Activated naive CD4-positive, alpha-beta T cell (primary cell): Measurements from ENCODE around the gene ADAM8.
"Not testable (repeated sequence)": the region's sequence is repeated elsewhere in the genome, so short reads cannot be mapped to it uniquely, and the experiment has no call there.

Experiments
- DNase-seq, 4 experiments: peaks; one replicate each; lab custom pipeline; 2025; lab: John Stamatoyannopoulos, UW

The ADAM8 gene

DNA sequence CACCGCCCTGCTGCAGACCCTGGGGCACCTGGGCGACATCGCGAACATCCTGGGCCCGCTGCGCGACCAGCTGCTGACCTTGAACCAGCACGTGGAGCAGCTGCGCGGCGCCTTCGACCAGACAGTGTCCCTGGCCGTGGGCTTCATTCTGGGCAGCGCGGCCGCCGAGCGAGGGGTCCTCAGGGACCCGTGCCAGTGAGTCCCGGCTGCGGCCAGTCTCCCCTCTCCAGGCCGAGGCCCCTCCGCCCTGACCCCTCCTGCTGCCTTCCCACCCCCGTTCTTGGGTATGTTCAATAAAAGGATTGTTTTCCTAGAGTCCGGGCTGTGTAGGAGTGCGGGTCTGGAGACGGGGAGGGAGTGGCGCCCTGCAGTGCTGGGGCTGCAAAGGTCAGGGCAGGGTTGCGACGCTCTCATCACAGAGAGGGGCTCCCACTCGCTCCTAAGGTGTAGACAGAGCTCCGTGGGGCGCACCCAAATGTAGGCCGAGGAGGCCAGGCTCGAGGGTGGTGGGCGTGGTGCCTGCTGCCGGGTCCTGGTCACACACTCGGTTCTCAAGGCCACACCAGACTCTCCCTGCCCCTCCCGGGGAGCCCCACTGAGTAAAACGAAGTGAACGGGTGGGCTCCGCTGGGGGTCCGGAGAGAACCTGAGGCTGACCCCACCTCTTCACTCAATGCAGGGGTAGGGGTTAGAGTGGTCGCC, 45.3 kb downstream of the ADAM8 start:
- no peak for DNase-seq

- no peak for DNase-seq
These were observed 46.1 kb downstream of the ADAM8 start for GRCh38 chr10:133230387-133231195.

GRCh38 chr10:133230044-133230361, 46.7 kb downstream of the ADAM8 start, which contains the start of gene UTF1:
UTF1 (plus strand) TSS chr10:133230217; CDS start chr10:133230289, 72 bp downstream.
- DNase-seq, result no peak

DNA sequence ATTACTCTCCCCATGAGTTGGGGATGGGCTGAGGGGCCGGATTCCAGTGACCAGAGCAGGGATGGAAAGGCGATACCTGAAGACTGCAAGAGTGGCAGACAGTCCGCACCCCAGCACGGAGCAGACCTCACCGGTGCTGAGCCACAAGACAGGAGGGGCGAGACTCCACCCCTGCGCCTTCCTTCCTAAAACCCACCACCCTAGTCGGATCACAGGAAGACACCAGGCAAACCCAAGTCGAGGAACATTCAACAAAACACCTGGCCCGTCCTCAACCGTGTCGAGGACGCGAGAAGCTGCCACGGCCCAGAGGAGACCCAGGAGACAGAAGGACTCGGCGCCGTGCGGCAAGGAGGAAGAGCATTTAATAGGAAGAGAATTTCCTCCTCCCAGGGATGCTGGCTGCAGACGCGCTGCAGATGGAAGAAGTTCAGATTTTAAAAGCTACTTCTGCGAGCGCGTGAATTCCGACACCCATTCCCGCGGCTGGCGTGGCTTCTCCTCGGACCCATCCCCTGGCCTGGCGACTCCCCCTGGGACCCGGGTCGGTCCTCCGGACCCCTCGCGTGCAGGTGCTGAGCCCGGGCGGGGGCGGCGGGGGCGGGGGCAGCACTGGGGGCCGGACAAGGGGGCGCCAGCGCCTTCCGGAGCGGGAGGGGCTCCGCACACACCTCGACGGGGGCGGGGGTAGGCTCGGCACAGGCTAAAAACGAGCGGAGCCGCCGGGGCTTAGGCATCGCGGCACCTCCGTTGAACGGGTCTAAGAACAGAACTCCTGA, 47.2 kb downstream of the ADAM8 start:
- no peak for DNase-seq

- DNase-seq, result no peak
These were observed 49.4 kb downstream of the ADAM8 start for GRCh38 chr10:133227256-133227655.

DNA sequence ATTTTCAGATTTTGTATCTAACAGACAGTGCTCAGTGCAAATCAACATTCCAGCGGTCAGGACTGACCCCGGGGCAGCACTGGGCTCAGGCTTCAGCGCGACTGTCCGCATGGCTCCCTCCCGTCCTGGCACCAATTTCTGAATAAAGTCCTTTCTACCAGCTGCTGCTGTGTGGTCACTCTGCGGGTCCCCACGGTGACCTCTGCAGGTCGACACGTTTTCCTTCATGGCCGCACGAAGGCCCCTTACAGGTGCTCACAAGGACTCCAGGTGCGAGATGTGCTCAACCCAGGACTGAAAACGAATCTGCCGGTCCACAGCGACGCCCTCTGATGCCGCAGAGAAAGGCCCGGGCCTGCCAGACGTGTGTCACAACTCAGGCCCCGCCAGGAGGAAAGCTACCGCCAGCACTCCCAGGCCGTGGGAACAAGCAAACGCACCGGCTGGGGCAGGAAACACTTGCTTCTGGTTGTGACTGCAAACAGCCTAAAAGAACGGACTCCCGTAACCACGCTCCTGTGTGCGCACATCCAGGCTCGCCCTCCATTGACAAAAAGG, 50.3 kb downstream of the ADAM8 start:
- no peak for DNase-seq

GRCh38 chr10:133225707-133226191, 50.9 kb downstream of the ADAM8 start:
- no peak for DNase-seq

DNA sequence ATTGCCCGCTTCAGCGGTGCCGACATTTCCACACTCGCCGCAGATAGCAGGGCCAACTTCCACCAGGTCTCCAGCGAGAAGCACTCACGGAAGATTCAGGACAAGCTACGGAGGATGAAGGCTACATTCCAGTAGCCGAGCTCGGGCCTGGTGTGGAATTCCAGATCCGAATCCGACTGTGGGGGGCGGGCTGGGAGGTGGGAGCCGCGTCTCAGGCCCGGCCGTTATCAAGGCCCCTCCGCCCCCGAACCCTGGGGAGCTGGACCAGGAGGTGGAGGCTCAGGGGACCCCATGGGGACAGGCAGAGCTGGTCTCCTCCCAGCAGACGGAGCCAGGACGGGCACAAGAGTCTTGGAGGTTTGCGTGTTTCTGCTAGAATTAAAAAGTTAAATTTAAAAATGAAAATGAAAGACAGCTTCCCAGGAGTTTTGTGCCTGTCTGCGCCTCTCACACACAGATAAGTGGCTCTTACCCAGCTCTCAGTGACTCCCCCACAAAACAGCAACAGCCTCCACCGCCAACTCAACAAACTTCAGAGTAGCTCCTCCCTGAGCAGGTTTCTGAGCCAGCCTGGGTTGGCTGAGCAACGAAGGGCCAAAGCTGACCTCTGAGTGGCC, 51.8 kb downstream of the ADAM8 start:
- no peak for DNase-seq

GRCh38 chr10:133224076-133224475, 52.6 kb downstream of the ADAM8 start:
- DNase-seq, result no peak

- not testable (repeated sequence) for DNase-seq
These were observed 54.9 kb downstream of the ADAM8 start for GRCh38 chr10:133221756-133222155.

DNA sequence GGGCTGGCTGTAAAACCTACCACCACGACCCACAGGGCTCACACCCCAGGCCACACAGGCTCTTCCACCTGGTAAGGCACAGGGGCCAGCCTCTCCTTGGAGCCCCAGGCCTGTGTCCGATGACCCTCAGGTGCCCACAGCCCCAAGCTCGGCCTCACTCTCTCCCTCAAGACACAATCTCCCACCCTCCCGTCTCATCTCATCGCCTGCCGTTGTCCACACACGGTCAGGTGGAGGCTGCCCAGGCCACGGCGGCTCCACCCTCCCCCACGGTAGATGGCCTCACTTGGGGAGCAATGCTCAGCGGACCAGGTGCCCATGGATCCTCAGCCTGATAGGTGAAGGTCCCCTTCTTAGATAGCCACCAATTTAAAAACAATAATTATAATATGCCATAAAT, 55.3 kb downstream of the ADAM8 start:
- no peak for DNase-seq

DNA sequence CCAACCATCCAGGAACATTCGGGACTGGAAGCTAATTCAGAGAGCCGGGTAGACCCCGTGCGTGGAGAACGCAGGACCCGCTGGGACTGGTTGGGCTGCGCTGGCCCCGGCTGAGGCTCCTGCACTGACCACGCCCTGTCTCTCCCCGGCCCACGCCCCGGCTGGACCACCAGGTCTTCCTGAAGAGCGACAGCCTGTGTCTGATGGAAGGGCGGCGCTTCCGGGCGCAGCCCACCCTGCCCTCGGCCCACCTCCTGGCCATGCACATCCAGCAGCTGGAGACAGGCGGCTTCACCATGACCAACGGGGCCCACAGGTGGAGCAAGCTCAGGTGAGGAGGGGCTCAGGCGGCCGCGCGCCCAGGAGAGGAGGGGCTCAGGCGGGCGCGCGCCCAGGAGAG, 56.9 kb downstream of the ADAM8 start:
- no peak for DNase-seq

DNA sequence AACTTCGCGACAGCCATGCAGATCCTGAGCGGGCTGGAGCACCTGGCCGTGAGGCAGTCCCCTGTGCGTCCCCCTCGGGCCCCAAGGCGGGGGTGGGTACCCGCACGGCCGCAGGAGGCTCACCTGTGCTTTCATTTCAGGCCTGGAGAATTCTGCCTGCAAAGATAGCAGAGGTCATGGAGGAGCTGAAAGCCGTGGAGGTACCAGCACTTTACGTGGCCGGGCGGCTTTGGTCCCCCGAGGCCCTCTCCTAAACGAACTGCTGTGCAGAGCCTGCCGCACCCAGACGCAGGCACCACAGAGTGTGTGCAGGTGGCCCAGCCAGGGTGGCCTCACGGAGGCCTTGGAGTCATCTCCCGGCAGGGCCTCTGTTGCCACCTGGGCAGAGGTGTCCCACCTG, 57.8 kb downstream of the ADAM8 start:
- no peak for DNase-seq

GRCh38 chr10:133217800-133218589, 58.7 kb downstream of the ADAM8 start:
- no peak for DNase-seq

GRCh38 chr10:133216776-133217175, 59.9 kb downstream of the ADAM8 start:
- DNase-seq, result no peak

DNA sequence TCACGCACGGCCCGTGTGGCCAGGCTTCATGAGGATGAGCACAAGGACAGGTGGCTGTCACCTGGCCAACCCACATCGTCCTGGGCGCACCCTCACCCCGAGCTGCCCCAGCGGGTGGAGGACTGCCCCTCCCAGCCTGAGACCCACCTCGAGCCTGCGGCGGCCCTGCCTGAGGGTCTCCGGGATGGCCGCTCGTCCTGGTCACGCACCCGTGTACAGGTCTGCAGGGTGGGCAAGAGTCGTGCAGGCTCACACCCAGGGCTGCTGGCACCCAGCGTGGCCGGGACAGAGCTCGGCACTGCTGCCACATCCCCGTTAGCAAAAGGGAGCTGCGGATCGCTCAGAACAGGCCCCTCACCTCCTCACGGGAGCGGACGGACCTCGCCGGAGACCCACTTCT, 61.1 kb downstream of the ADAM8 start:
- no peak for DNase-seq

- no peak for DNase-seq
These were observed 61.9 kb downstream of the ADAM8 start for GRCh38 chr10:133214468-133215410.

GRCh38 chr10:133213641-133214467, 62.8 kb downstream of the ADAM8 start:
- no peak for DNase-seq
